Measurements from ENCODE around the gene NR4A1.

- no peak for TF ChIP-seq POLR2AphosphoS5 (IDR thresholded peaks at IDR 0.05)
- TF ChIP-seq CTCF (IDR thresholded peaks at IDR 0.05), result no peak
Measured at GRCh38 chr12:52018433-52019112, 32.7 kb upstream of the NR4A1 start.
